HT1080 (cell line): ENCODE data around the gene LMBR1. TPM values are rescaled to one million over a fixed set of nuclear protein-coding genes. Genes with fewer than 3 reads are reported as not detected.
A peak's percentile ranks its signal among the peaks of the same experiment; 100 is the strongest.

ENCODE experiments used
- DNase-seq: peaks from one replicate; pipeline ENCODE4 v3.0.0-alpha.2; 2015; ENCODE audit warnings: low read depth
- total RNA-seq: library from RNA; depleted of rRNA; stranded (reverse); fragments of >200 nt; shearing (Covaris generic); gene quantifications from 2 replicates; pipeline ENCODE4 v1.2.3, GENCODE V29; 2014

Gene LMBR1
- total RNA-seq, 1 experiment from 2014 or later = 104 TPM

DNA sequence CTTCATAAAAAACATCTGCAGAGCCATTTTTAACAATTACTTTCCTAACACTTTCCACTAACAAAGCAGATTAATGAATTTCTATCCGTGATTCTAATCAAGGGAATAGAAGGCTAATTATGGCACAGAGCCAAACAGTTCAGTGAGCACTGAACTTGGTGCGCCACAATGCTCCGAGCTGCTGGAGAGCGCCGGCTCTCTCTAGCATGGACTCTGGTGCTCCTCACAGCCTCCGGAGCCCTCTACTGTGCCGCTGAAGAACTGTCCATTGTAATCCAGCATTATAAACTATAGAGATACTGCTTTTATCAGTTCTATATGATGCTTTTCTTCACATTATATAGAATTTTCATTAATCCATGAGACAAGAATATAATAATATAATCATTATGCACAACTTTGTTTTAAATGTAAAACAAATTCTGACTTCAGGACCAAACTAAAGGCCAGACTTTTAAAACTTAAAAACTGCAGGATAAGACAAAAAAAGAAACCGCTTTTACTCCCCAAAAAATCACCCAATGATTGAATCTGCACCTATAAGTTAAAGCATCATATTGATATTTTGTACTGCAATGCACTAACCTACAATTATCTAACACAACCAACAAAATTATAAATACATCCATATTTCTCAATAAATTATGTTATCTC, 128.8 kb downstream of the LMBR1 start:
- DNase-seq = peak; percentile 27

DNA sequence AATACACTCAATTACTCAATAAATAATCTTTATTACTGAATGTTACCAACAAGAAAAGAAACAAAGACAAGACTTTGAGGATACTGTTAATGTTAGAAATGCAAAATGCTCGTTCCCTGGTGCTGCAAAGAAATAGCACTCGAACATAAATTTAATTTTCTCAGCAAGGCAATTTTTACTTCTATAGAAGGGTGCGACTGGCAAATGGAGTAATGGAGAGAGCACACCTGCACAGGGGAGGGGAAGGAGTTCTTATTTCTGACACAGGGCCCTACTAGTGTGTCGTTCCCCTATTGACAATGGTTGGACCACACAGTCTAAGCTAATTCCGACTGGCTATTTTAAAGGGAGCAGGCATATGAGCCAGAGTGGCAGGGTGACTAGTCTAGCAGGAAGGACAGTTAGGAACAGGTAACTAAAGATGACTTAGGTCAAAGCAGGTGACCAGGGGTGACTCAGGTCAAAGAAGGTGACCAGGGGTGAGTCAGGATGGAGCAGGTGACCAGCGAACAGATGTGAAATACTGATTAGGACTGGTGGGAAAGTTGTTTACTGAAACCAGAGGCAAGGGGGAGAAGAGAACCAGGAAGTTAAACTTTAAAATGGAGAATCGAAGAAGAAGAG, 133.3 kb downstream of the LMBR1 start:
- DNase-seq = no peak

DNA sequence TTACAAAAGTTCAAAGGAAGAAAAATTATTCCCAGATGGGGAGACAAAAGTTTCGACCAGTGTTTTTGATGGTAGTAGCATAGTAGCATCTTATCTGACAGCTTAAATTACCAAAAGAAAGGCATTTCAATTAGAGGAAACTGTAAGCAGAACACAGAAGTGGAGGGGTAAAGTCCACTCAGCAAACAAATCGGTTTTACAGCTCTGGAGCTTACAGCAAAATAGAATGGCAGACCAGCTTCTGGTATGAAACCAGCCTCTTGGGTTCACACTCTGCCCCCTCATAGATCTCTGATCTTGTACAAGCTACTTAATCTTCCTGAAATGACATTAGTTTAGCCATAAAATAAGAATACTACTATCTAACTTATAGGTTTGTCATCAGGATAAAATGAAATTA, 133.8 kb downstream of the LMBR1 start:
- DNase-seq = no peak

DNA sequence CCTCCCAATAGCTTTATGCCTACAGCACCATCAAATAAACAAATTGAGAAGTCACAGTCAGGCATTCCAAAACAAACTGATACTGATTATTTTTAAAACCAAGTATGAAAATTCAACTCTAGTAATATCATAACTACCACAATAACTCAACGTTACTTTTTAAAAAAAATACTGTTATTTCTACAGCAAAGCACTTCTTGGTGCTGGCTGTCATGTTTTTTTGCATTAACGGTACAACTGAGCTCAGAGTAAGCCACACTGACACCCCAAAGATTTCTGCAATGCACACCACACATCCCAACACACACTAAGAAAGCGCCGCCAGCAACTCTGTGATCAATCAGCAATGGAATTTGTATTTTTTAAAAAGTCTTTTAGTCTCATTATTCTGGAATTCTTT, 138.8 kb downstream of the LMBR1 start:
- no peak for DNase-seq

DNA sequence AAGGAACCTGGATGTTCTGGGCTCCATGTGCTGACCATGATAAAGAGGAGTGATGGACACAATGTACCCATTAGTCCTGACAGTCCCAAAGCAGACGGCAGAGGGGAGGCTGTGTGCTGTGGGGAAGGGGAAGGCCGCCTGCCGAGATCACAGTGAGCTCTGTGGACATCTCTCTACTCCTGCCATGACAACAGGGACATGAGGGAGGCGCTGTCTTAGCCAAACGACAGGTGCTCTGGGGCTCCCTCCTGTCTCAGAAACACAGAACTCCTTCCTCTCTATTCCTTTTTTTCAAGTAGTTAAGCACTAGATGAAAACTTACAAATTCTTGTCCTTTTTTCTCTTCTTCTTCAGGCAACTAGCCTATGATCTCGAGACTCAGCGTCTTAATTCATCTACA, 139.4 kb downstream of the LMBR1 start:
- no peak for DNase-seq

DNA sequence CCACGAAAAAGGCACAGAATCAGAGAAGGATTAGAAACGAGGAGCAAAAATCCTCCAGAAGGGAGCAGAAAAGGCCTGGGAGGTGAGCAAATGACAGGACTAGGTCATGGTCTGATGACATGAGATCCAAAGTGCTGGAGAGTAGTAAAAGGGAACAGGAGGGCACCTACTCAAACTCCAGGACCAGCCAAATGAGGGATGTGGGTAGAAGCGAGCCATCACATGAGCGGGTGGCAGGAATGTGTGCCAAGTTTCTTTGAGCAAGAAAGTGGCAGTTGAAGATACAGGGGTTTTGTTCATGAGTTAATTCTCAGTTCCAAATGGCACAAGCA, 139.8 kb downstream of the LMBR1 start:
- no peak for DNase-seq

DNA sequence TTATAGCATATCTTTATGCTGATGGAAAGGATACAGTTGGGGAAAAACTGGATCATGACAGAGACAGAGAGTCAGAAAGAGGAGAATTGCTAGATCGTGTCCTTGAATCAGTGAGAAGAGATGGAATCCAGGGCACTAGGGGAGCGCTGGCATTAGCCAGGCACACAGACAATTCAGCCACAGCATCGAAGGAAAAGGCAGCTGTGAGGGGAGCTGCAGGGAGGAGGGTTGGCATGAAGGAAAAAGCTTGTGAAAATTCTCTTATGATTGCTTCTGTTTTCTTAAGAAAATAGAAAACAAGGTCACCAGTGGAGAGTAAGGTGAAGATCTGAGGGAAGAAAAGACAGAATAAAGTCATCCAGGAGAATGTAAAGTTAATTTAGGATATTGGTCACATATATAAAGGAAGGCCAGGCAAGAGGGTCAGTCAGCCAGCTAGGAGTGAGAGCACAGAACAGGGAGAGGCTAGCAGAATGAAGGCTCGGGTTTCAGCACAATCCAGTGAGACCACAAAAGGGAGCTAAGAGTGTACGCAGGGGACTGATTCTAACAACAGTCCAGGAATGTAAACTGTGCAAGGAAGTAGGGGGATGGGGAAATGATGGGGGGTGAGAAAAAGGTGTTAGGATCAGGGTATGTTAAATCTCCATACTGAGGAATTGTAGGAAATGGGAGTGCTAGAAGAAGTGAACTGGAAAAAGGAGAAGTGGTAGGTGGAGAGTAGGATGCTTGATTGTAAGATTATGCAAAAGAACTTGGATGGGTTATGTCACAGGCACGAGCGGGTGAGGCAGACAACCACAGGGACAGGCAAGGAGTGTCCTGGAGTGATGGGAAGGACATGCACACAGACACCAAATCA, 140.4 kb downstream of the LMBR1 start:
- DNase-seq = peak; percentile 52

DNA sequence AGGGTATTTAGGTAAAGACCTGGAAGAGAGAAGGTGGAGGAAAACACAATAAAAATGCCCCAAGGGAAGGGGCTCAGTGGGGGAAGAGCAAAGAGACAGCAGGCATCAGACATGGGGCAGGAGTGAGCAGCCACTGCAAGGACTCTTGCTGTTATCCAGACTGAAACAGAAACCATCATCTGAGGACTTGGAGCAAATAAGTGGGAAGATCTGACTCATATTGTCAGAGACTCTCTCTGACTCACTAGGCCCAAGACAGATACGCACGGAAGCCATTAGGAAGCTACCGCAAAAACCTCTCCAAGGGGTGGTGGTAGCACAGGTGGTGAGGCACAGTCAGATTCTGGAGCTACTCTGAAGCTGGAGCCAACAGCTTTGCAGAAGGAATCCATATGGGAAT, 141.7 kb downstream of the LMBR1 start:
- DNase-seq = peak; percentile 95

DNA sequence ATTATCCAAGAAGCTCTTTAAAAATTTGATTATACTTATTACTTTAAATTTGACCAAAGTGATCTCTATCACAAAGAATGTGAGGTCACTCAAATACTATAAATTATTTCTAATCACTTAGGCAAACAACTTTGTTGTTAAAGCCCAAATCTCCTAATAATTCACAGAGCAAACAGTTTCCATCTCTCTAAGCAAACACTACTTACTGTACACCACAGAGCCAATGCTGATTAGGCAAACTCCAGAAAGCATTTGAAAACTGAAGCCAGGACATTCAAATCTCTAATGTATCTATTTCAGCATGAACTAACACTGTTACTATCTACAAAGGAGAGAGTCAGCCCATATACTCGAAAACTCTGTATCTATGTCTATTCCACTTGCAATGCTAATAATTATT, 145.3 kb downstream of the LMBR1 start:
- DNase-seq = no peak

DNA sequence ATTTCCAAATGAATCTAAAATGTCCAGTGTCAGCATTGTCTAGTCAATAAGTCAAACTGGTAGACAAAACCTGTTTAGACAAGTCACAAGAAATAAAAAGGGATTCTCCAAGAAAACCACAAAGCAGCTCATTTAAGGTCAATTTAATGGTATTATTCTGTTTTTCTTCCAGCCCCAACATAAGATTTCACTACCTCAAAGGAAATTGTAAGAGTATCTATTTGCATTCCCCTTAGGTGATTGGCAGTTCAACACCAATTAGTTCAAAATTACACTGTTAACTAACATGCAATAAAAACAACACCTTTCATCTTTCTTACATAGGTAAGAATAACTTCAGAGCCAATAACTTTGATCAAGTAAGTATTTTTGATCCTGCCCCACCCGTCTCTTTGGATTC, 146.1 kb downstream of the LMBR1 start:
- no peak for DNase-seq

DNA sequence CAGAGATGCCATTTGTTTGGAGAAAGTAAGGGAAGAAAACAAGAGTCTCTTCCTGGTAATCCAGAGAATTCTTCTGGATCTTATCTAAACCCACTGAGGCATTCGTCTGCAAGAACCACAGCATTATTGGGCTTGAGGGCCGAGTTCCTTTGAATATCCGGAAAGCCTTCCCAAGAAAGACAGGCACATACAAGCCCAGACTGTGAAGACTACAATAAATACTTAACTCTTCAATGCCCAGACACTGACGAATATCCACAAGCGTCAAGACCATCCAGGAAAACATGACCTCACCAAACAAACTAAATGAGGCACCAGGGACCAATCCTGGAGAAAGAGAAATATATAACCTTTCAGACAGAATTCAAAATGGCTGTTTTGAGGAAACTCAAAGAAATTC, 153.4 kb downstream of the LMBR1 start:
- DNase-seq = no peak

DNA sequence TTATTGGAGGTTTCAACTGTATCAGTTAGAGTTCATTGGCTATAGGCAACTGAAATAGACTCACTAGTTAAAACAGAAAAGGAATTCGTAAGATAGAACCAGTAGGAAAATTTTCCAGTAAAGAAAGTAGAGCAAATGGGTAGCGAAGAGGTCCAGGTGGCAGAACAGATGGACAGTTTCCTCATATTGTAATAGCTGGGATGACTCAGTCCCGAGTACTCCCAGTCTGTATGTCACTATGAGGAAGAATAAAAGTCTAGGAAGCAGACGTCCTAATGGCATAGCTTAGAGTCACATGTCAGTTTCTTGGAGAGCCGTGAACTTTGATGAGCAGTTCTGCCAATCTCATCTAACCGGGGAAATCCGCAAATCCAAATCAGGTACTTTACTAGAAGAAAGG, 157.1 kb downstream of the LMBR1 start:
- peak; percentile 20 for DNase-seq

DNA sequence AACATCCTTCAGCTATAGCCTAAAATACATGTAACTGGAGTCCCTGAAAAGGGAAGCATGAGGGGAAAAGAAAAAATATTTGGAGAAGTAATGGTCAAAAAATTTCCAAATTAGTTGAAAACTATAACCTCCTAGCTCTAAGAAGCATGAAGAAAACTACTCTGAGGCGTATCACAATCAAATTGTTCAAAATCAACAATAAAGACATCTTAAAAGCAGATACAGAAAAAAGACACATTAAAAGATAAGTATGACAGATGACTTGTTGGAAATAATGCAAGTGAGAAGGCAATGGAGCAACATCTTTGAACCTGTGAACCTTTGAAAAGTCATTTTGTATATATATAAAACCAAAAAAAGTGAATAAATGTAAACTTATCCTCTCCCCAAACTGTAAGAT, 159.3 kb downstream of the LMBR1 start:
- no peak for DNase-seq

DNA sequence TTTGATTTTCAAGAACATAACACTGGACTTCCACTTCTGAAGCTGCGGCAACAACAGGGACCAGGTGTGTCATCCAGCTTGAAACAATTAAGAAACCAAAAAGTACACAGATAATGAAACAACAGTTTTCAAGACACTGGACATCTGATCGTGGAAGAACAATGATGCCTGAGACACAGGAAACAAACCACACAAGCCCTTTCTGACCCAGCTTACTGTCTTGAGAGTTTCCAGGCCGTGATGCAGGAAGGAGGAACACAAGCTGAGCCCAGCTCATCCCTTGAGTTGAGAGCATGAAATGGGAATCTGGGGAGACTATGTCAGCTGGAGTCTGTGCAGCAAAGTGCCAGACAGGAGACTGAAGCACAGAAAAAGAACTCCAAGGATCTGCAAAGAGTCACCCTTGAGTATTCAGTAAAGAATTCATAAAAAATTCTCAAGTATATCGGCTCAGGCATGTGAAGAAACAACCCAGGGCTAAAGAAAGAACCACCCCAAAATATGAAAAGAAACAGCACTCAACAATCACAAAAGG, 160.8 kb downstream of the LMBR1 start:
- DNase-seq = no peak

DNA sequence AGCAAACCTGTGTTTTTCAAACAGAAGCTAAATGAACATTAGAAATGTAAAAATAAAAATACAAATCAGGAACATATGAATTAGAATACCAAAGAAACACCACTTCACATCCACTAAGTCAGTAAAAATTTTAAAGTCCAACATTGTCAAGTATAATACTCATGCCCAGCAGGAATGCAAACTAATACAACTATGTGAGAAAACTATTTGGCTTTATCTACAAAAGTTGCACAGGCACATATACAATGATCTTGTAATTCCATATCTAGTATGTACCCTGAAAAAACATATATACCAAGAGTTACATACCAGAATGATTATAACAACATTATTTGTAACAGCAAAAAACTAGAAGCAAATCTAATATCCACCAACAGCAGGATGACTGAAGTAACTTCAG, 161.3 kb downstream of the LMBR1 start:
- no peak for DNase-seq

DNA sequence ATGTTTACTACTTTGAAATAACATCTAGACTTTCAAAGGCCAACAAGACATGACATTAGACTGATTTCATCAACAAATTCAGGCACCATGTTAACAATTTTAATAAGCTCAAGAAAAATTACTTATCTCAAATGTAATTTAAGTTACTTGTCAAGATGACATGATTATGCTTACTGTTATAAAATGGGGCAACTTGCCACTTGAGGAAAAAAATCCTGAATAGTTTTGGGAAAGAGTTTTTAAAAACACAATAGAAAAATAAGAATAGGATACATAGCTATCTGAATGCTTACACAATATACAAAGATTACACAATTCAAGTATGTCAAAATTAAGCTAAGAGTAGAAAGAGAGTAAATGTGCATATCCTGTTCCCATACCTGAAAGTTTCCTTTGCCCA, 167.0 kb downstream of the LMBR1 start:
- DNase-seq = no peak

DNA sequence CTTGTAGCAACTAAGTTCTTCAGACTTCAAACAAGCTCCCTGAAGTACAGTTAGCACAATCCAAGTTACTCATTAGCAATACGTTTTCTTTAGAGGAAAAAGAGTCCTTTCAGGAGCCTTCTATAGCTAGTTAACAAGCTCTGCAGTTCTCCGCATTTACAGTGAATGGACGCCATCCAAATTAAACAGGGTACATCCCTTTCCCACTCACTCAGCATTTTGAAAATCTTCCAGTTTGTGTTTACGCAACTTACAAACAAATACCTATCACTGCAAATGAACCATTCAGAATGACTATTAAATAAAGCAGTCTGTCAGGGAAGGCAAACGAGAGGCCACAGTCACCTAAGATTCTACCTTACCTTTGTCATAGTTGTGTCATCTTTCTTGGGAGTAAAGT, 167.9 kb downstream of the LMBR1 start:
- no peak for DNase-seq

DNA sequence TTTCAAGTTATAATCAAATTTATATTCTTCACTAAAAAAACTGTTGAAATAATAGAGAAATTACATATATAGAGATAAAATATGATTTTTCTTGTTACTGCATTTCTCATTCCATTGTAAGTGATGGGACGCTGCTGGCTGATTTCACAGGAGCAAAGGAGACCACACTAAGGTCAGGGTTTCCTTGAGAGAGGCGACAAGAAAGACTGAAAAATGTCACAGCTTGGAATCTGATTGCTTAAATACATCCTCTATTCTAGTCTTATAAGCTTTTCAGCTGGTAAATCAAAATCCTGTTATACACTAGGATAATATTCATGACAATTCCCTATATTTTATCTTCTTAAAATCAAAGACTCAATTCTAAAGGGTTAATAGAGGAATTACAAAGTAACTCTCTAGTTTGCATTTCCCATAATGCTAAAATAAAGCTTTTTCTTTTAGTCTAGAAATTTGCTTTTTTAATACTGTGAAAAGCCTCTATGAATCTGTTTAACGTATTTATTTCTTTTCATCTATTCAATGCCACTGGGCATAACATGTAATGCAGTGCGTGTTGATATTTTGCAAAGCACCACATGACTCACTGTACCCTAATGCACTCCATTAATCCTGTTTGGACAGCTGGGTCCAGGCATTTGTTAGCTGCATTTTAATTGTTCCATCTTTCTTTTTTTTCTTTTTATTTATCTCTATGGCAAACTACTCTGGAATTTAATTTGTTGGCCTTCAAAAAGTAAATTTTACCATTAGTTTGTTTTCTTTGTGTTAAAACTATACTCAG, 170.7 kb downstream of the LMBR1 start:
- no peak for DNase-seq

DNA sequence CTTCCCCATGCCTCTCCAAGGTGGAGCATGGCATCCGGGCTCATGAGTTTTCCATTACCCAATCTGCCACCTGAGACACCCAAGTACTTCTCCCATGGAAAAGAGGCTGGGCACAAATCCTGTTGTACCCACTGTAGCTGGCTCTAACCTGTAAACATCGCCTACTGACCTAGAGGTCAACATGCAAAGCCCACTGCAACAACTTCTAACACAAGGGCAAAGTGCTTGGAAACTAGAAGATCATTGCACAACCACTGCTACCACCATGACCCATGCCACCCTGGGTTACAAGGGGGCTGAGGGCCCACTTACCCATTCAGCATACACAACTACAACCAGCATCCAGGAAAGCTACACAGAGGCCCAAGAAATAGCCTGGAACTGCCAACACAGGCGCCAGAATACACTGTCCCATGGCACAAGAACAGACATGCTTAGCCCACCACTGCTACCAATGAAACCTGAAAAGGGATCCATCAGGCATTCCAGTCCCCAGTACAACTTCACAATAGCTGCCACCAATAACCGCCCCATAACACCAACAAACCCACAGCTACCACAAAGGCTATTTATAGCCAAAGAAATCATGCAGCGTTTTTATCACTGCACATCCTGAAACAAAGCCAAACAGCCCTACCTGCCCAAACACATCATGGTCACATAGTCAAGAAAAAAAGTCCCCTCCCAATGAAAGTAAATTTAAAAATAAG, 189.1 kb downstream of the LMBR1 start:
- DNase-seq = no peak

DNA sequence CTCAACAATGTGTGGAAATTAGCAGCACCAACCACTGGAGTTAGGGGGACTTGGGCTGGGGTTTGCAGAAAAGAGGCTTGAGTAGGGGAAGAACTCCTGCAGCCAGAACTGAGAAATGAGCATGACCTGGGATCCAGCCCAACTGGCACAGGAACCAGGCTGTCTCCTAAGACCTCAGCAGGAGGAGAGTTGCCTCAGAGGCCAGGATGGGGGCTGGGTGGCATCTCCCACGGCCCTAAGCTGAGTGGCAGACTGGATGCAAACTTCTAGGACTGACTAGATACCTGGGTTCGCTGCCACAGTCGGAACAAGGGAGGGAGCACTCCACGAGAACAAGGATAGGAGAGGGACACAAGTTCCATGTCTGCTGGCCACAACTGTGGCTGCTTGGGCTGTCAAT, 189.8 kb downstream of the LMBR1 start:
- DNase-seq = no peak

DNA sequence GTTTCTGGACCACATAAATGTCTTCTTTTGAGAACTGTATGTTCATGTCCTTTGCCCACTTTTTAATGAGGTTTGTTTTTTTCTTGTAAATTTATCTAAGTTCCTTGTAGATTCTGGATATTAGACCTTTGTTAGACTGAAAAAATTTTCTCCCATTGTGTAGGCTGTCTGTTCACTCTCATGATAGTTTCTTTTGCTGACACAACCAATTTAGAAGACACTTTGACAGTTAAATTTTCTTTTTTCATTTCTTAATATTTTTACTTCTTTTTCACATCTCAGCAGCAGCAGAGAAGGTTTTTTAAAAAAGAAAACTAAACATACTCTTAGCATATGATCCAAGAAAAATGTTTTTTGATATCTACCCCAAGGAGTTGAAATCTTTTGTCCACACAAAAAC, 190.6 kb downstream of the LMBR1 start:
- DNase-seq = no peak
